Measurements from ENCODE around the gene PLEKHA5.
"Not testable (repeated sequence)": the region's sequence is repeated elsewhere in the genome, so short reads cannot be mapped to it uniquely, and the experiment has no call there.

The PLEKHA5 gene

DNA sequence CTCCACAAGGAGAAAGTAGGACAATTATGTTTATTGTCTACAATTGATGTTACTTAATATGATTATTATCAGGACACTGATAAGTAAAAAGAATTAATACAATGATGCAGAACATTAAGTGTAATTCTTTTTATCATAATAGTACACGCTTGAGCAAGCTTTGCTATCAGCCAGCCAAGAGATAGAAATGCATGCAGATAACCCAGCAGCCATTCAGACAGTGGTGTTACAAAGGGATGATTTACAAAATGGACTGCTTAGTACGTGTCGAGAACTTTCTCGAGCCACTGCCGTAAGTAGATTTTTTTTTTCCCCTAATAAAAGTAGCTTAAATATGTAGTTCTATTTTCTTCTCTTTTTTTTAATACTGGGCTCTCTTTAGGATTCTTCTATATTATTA lies 192.8 kb downstream of the PLEKHA5 start:
- H3K4me2 ChIP-seq (ENCODE audit: low read length), result no peak overlapping the region
- H3K9me3 ChIP-seq (ENCODE audit: control insufficient read depth, low read length), result no peaks in the 10 kb centered on the region
- no peak overlapping the region for H3K4me3 ChIP-seq (ENCODE audit: low read depth, low read length)
- H3K79me2 ChIP-seq, result no peaks in the 10 kb centered on the region
- H3K4me1 ChIP-seq, result no peaks in the 10 kb centered on the region
- no peak overlapping the region for H3K9ac ChIP-seq
- no peak for TF ChIP-seq CTCF (IDR thresholded peaks at IDR 0.05)
- no peak overlapping the region for H2AFZ ChIP-seq
- no peaks in the 10 kb centered on the region for H3K36me3 ChIP-seq (ENCODE audit: control insufficient read depth, insufficient read depth, low read length)
- H3K27ac ChIP-seq, result no peak overlapping the region
- H3K27me3 ChIP-seq (ENCODE audit: control insufficient read depth, insufficient read depth, low read length), result no peaks in the 10 kb centered on the region

GRCh38 chr12:19323805-19324204 lies 194.3 kb downstream of the PLEKHA5 start:
- Histone ChIP-seq H3K36me3 (ENCODE audit: control insufficient read depth, insufficient read depth, low read length) (no peaks in the 10 kb centered on the region), H3K4me1 (no peaks in the 10 kb centered on the region), H3K4me2 (ENCODE audit: low read length) (no peak overlapping the region), H3K27me3 (ENCODE audit: control insufficient read depth, insufficient read depth, low read length) (no peaks in the 10 kb centered on the region), H3K9ac (no peak overlapping the region), H2AFZ (no peak overlapping the region), H3K27ac (no peak overlapping the region), H3K9me3 (ENCODE audit: control insufficient read depth, low read length) (no peaks in the 10 kb centered on the region), H3K4me3 (ENCODE audit: low read depth, low read length) (no peak overlapping the region), H3K79me2 (no peaks in the 10 kb centered on the region)
- no peak for TF ChIP-seq CTCF (IDR thresholded peaks at IDR 0.05)

- no peak overlapping the region for H3K9ac ChIP-seq
- TF ChIP-seq CTCF (IDR thresholded peaks at IDR 0.05), result no peak
- no peaks in the 10 kb centered on the region for H3K79me2 ChIP-seq
- H3K27me3 ChIP-seq (ENCODE audit: control insufficient read depth, insufficient read depth, low read length), result no peaks in the 10 kb centered on the region
- H3K4me3 ChIP-seq (ENCODE audit: low read depth, low read length), result no peak overlapping the region
- H3K4me2 ChIP-seq (ENCODE audit: low read length), result no peak overlapping the region
- H3K27ac ChIP-seq, result no peak overlapping the region
- no peak overlapping the region for H2AFZ ChIP-seq
- H3K4me1 ChIP-seq, result no peaks in the 10 kb centered on the region
- no peaks in the 10 kb centered on the region for H3K36me3 ChIP-seq (ENCODE audit: control insufficient read depth, insufficient read depth, low read length)
- H3K9me3 ChIP-seq (ENCODE audit: control insufficient read depth, low read length), result no peaks in the 10 kb centered on the region
Observed at GRCh38 chr12:19326102-19326501, 196.6 kb downstream of the PLEKHA5 start.

- no peak overlapping the region for H3K9ac ChIP-seq
- H3K4me3 ChIP-seq (ENCODE audit: low read depth, low read length), result no peak overlapping the region
- H3K27ac ChIP-seq, result no peak overlapping the region
- TF ChIP-seq CTCF (IDR thresholded peaks at IDR 0.05), result no peak
- H3K9me3 ChIP-seq (ENCODE audit: control insufficient read depth, low read length), result no peaks in the 10 kb centered on the region
- no peaks in the 10 kb centered on the region for H3K4me1 ChIP-seq
- H3K4me2 ChIP-seq (ENCODE audit: low read length), result no peak overlapping the region
- no peaks in the 10 kb centered on the region for H3K27me3 ChIP-seq (ENCODE audit: control insufficient read depth, insufficient read depth, low read length)
- no peaks in the 10 kb centered on the region for H3K36me3 ChIP-seq (ENCODE audit: control insufficient read depth, insufficient read depth, low read length)
- no peaks in the 10 kb centered on the region for H3K79me2 ChIP-seq
- H2AFZ ChIP-seq, result no peak overlapping the region
Observed at GRCh38 chr12:19332196-19332595, 202.7 kb downstream of the PLEKHA5 start.

DNA sequence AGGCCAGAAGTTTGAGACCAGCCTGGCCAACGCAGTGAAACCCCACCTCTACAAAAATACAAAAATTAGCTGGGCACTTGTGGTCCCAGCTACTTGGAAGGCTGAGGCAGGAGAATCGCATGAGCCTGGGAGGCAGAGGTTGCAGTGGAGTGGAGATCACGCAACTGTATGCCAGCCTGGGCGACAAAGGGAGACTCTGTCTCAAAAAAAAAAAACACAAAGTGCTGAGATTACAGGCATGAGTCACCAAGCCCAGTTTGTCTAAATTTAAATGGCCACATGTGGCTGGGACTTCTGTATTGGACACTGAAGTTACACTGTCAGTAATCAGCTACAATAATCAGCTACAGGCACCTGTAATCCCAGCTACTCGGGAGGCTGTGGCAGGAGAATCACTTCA lies 208.9 kb downstream of the PLEKHA5 start:
- no peak overlapping the region for H3K27ac ChIP-seq
- H3K9me3 ChIP-seq (ENCODE audit: control insufficient read depth, low read length), result no peaks in the 10 kb centered on the region
- H3K27me3 ChIP-seq (ENCODE audit: control insufficient read depth, insufficient read depth, low read length), result no peaks in the 10 kb centered on the region
- no peaks in the 10 kb centered on the region for H3K4me1 ChIP-seq
- H3K4me3 ChIP-seq (ENCODE audit: low read depth, low read length), result no peak overlapping the region
- no peak for TF ChIP-seq CTCF (IDR thresholded peaks at IDR 0.05)
- no peaks in the 10 kb centered on the region for H3K79me2 ChIP-seq
- H3K4me2 ChIP-seq (ENCODE audit: low read length), result no peak overlapping the region
- no peaks in the 10 kb centered on the region for H3K36me3 ChIP-seq (ENCODE audit: control insufficient read depth, insufficient read depth, low read length)
- H2AFZ ChIP-seq, result no peak overlapping the region
- no peak overlapping the region for H3K9ac ChIP-seq

GRCh38 chr12:19350850-19351249 lies 221.3 kb downstream of the PLEKHA5 start:
- H3K79me2 ChIP-seq; H3K27ac ChIP-seq; H3K9me3 ChIP-seq (ENCODE audit: control insufficient read depth, low read length); H2AFZ ChIP-seq; H3K4me1 ChIP-seq; H3K9ac ChIP-seq; H3K27me3 ChIP-seq (ENCODE audit: control insufficient read depth, insufficient read depth, low read length); H3K4me3 ChIP-seq (ENCODE audit: low read depth, low read length); H3K36me3 ChIP-seq (ENCODE audit: control insufficient read depth, insufficient read depth, low read length); H3K4me2 ChIP-seq (ENCODE audit: low read length): not testable (repeated sequence)

All from parathyroid adenoma (tissue), 2 donors.